GM19193 (cell line): ENCODE results near the gene NFASC.

Experiments used
- POLR2A ChIP-seq: IDR thresholded peaks from 4 replicates; pipeline ENCODE4 v1.6.1; 2011; ENCODE audit not compliant: insufficient read depth, insufficient read length; ENCODE audit errors: extremely low read depth

The NFASC gene

GRCh38 chr1:205003358-205004131 is 132.9 kb downstream of the NFASC start:
- TF ChIP-seq POLR2A: no peak

GRCh38 chr1:205004351-205004750 is 133.7 kb downstream of the NFASC start:
- TF ChIP-seq POLR2A: no peak

GRCh38 chr1:205008896-205009295 is 138.2 kb downstream of the NFASC start:
- TF ChIP-seq POLR2A: no peak

GRCh38 chr1:205009670-205010069 is 139.0 kb downstream of the NFASC start:
- no peak for TF ChIP-seq POLR2A

- no peak for TF ChIP-seq POLR2A
These were observed 141.9 kb downstream of the NFASC start for GRCh38 chr1:205012391-205013140.

- TF ChIP-seq POLR2A: no peak
These were observed 143.2 kb downstream of the NFASC start for GRCh38 chr1:205013683-205014367.

- no peak for TF ChIP-seq POLR2A
These were observed 144.1 kb downstream of the NFASC start for GRCh38 chr1:205014783-205015182.

- no peak for TF ChIP-seq POLR2A
These were observed 144.6 kb downstream of the NFASC start for GRCh38 chr1:205015241-205015640.

- no peak for TF ChIP-seq POLR2A
These were observed 145.4 kb downstream of the NFASC start for GRCh38 chr1:205016075-205016474.

GRCh38 chr1:205016584-205016983 is 145.9 kb downstream of the NFASC start:
- TF ChIP-seq POLR2A: no peak

GRCh38 chr1:205017001-205017400 is 146.3 kb downstream of the NFASC start:
- no peak for TF ChIP-seq POLR2A

- TF ChIP-seq POLR2A: no peak
These were observed 147.1 kb downstream of the NFASC start for GRCh38 chr1:205017766-205018165.

GRCh38 chr1:205018381-205018780 is 147.7 kb downstream of the NFASC start:
- TF ChIP-seq POLR2A: no peak

- no peak for TF ChIP-seq POLR2A
These were observed 149.8 kb downstream of the NFASC start for GRCh38 chr1:205020466-205020865.

- TF ChIP-seq POLR2A: no peak
These were observed 154.0 kb downstream of the NFASC start for GRCh38 chr1:205024679-205025078.

- TF ChIP-seq POLR2A: no peak
These were observed 154.6 kb downstream of the NFASC start for GRCh38 chr1:205025239-205025638.

- no peak for TF ChIP-seq POLR2A
These were observed 155.5 kb downstream of the NFASC start for GRCh38 chr1:205026181-205026580.

GRCh38 chr1:205028390-205028789 is 157.7 kb downstream of the NFASC start:
- no peak for TF ChIP-seq POLR2A
